ENCODE measurements around the gene TRAK2. TPM values are rescaled to one million over a fixed set of nuclear protein-coding genes. Genes with fewer than 3 reads are reported as not detected.
"Not testable (repeated sequence)": the region's sequence is repeated elsewhere in the genome, so short reads cannot be mapped to it uniquely, and the experiment has no call there.

The TRAK2 gene
- total RNA-seq, 1 experiment from 2014 or later: 15.2 TPM

DNA sequence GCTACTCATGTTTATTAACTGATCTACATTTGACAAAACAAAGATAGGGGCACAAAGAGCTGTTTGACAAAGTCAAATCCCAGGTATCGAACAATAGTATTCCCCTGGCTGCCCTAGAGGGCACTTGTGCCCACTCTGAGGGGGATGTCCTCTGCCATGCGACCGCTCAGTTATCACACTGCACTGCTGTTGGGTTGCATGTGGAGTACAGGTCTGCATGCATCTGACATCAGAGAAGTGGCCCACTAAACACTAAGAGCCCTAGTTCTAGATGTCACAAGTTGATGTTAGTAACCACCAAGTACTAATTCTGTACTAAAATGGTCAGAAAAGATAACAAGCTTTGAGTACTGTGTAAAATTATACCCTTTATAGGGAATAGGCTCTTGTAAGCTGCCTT lies 74.0 kb downstream of the TRAK2 start:
- Histone ChIP-seq H3K36me3 (ENCODE audit: control insufficient read depth in 1 of 2, insufficient read depth in 2 of 2, low read length in 2 of 2) (no peaks in the 10 kb centered on the region), H3K27me3 (ENCODE audit: insufficient read depth, low read length) (no peaks in the 10 kb centered on the region), H3K27ac (ENCODE audit: low read depth, low read length) (no peak overlapping the region), H2AFZ (ENCODE audit: low read depth, low read length, poor library complexity, severe bottlenecking) (no peak overlapping the region), H3K4me2 (ENCODE audit: low read length) (no peak overlapping the region), H4K20me1 (ENCODE audit: insufficient read depth) (no peaks in the 10 kb centered on the region), H3K9me3 (ENCODE audit: control insufficient read depth in 1 of 2, insufficient read depth in 1 of 2, low read depth in 1 of 2, low read length in 2 of 2) (no peaks in the 10 kb centered on the region; a peak in 1 of 4 replicates), H3K9ac (ENCODE audit: low read length) (no peak overlapping the region), H3K9me2 (ENCODE audit: insufficient read depth) (no peaks in the 10 kb centered on the region), H3K79me2 (ENCODE audit: insufficient read depth, low read length) (no peaks in the 10 kb centered on the region), H3K4me1 (ENCODE audit: control insufficient read depth in 1 of 2, insufficient read depth in 2 of 2, low read length in 2 of 2) (no peaks in the 10 kb centered on the region), H3K4me3 (replicated peaks in 1 of 2; ENCODE audit: low read depth in 1 of 2, low read length in 2 of 2) (no peak overlapping the region)
- ATAC-seq (no peak), DNase-seq (ENCODE audit: low read depth, low spot score) (no peak)
- ChIA-PET POLR2A (no interaction called here), RAD21 (ENCODE audit: low non-redundant PET in 1 of 2, low total read pairs in 2 of 2, uncharacterized antibody in 2 of 2, unreplicated experiment in 2 of 2) (no interaction called here), CTCF (no interaction called here)
- BruUV-seq (replicated peaks): no TSS peak
- TF ChIP-seq EZH2 (IDR thresholded peaks at IDR 0.05) (no peak), EZH2phosphoT487 (IDR thresholded peaks at IDR 0.05; ENCODE audit: borderline replicate concordance) (no peak), EGR1 (IDR thresholded peaks at IDR 0.05; ENCODE audit: low read depth) (no peak)
- intact Hi-C loops (cut with micrococcal nuclease): no loop called here

DNA sequence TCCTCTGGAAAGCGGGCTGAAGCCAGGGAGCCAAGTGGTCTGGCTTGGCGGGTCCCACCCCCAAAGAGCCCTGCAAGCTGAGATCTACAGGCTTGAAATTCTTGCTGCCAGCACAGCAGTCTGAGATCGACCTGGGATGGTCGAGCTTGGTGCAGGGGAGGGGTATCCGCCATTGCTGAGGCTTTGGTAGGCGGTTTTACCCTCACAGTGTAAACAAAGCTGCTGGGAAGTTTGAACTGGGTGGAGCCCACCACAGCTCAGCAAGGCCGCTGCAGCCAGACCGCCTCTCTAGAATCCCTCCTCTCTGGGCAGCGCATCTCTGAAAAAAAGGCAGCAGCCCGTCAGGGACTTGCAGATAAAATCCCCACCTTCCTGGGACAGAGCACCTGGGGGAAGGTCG lies 81.5 kb downstream of the TRAK2 start:
- BruUV-seq (replicated peaks): no TSS peak
- Histone ChIP-seq H3K4me2 (ENCODE audit: low read length) (no peak overlapping the region), H3K9ac (ENCODE audit: low read length) (no peak overlapping the region), H3K79me2 (ENCODE audit: insufficient read depth, low read length) (no peaks in the 10 kb centered on the region), H3K9me3 (ENCODE audit: control insufficient read depth in 1 of 2, insufficient read depth in 1 of 2, low read depth in 1 of 2, low read length in 2 of 2) (no peaks in the 10 kb centered on the region), H4K20me1 (ENCODE audit: insufficient read depth) (no peaks in the 10 kb centered on the region), H3K9me2 (ENCODE audit: insufficient read depth) (no peaks in the 10 kb centered on the region), H2AFZ (ENCODE audit: low read depth, low read length, poor library complexity, severe bottlenecking) (no peak overlapping the region), H3K4me1 (ENCODE audit: control insufficient read depth in 1 of 2, insufficient read depth in 2 of 2, low read length in 2 of 2) (no peaks in the 10 kb centered on the region), H3K4me3 (replicated peaks in 1 of 2; ENCODE audit: low read depth in 1 of 2, low read length in 2 of 2) (no peak overlapping the region), H3K27ac (ENCODE audit: low read depth, low read length) (no peak overlapping the region), H3K36me3 (ENCODE audit: control insufficient read depth in 1 of 2, insufficient read depth in 2 of 2, low read length in 2 of 2) (no peaks in the 10 kb centered on the region), H3K27me3 (ENCODE audit: insufficient read depth, low read length) (no peaks in the 10 kb centered on the region)
- no peak for DNase-seq (ENCODE audit: low read depth, low spot score)
- ATAC-seq: no peak
- TF ChIP-seq TCF7L2 (IDR thresholded peaks at IDR 0.05; ENCODE audit: borderline replicate concordance, extremely low read depth, insufficient read depth, insufficient read length) (no peak), CEBPB (IDR thresholded peaks at IDR 0.05; ENCODE audit: low read depth) (no peak), ZFX (IDR thresholded peaks at IDR 0.05) (no peak), POLR2A (IDR thresholded peaks at IDR 0.05; ENCODE audit: borderline replicate concordance, extremely low read depth, insufficient read depth, insufficient read length) (no peak)
- POLR2A ChIA-PET: no interaction called here
- CTCF ChIA-PET: no interaction called here
- RAD21 ChIA-PET (ENCODE audit: low non-redundant PET in 1 of 2, low total read pairs in 2 of 2, uncharacterized antibody in 2 of 2, unreplicated experiment in 2 of 2): no interaction called here
- intact Hi-C loops (cut with micrococcal nuclease): loop anchor here (10.0 kb wide), 1 partner anchor 465 kb away; no protein-coding TSS in a partner anchor

DNA sequence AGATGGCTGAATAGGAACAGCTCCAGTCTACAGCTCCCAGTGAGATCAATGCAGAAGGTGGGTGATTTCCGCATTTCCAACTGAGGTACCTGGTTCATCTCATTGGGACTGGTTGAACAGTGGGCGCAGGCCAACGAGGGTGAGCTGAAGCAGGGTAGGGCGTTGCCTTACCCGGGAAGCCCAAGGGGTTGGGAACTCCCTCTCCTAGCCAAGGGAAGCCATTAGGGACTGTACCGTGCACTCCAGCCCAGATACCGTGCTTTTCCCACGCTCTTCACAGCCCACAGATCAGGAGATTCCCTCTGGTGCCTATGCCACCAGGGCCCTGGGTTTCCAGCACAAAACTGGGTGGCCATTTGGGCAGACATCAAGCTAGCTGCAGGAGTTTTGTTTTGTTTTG lies 81.9 kb downstream of the TRAK2 start:
- POLR2A ChIA-PET; H3K9ac ChIP-seq (ENCODE audit: low read length); BruUV-seq (replicated peaks); H3K4me3 ChIP-seq (replicated peaks in 1 of 2; ENCODE audit: low read depth in 1 of 2, low read length in 2 of 2); RAD21 ChIA-PET (ENCODE audit: low non-redundant PET in 1 of 2, low total read pairs in 2 of 2, uncharacterized antibody in 2 of 2, unreplicated experiment in 2 of 2); H3K79me2 ChIP-seq (ENCODE audit: insufficient read depth, low read length); H3K4me1 ChIP-seq (ENCODE audit: control insufficient read depth in 1 of 2, insufficient read depth in 2 of 2, low read length in 2 of 2); H3K36me3 ChIP-seq (ENCODE audit: control insufficient read depth in 1 of 2, insufficient read depth in 2 of 2, low read length in 2 of 2); CTCF ChIA-PET; H3K9me2 ChIP-seq (ENCODE audit: insufficient read depth); H2AFZ ChIP-seq (ENCODE audit: low read depth, low read length, poor library complexity, severe bottlenecking); H4K20me1 ChIP-seq (ENCODE audit: insufficient read depth); DNase-seq (ENCODE audit: low read depth, low spot score); H3K27me3 ChIP-seq (ENCODE audit: insufficient read depth, low read length); ATAC-seq; H3K27ac ChIP-seq (ENCODE audit: low read depth, low read length); H3K4me2 ChIP-seq (ENCODE audit: low read length); H3K9me3 ChIP-seq (ENCODE audit: control insufficient read depth in 1 of 2, insufficient read depth in 1 of 2, low read depth in 1 of 2, low read length in 2 of 2): not testable (repeated sequence)
- intact Hi-C loops (cut with micrococcal nuclease): loop anchor here (10.0 kb wide), 1 partner anchor 465 kb away; no protein-coding TSS in a partner anchor
